HepG2 (cell line): ENCODE data around the gene TEX19. TPM values are rescaled to one million over a fixed set of nuclear protein-coding genes. Genes with fewer than 3 reads are reported as not detected.
A peak's percentile ranks its signal among the peaks of the same experiment; 100 is the strongest.

Experiments used
- AHDC1 ChIP-seq: sonication (generic); formaldehyde crosslinking; IDR thresholded peaks from 2 replicates; pipeline ENCODE4 v1.5.1; 2020; ENCODE audit warnings: mild to moderate bottlenecking, missing genetic modification reagents, borderline replicate concordance
- ARNTL ChIP-seq: sonication (generic); formaldehyde crosslinking; IDR thresholded peaks from 2 replicates; pipeline ENCODE4 v1.4.0; 2020; ENCODE audit warnings: mild to moderate bottlenecking, missing genetic modification reagents
- LRRFIP1 ChIP-seq: sonication (generic); formaldehyde crosslinking; conservative IDR thresholded peaks from 2 replicates; pipeline ENCODE4 v1.4.0; 2020; ENCODE audit warnings: missing genetic modification reagents
- POGK ChIP-seq: sonication (generic); formaldehyde crosslinking; conservative IDR thresholded peaks from 2 replicates; pipeline ENCODE4 v1.8.0; 2022; ENCODE audit warnings: mild to moderate bottlenecking, moderate library complexity, missing genetic modification reagents
- REXO4 ChIP-seq: sonication (generic); formaldehyde crosslinking; IDR thresholded peaks from 2 replicates; pipeline ENCODE4 v1.8.0; 2022; ENCODE audit warnings: missing genetic modification reagents, mild to moderate bottlenecking, borderline replicate concordance
- STAT6 ChIP-seq: sonication (generic); formaldehyde crosslinking; IDR thresholded peaks from 2 replicates; pipeline ENCODE4 v1.4.0; 2020; ENCODE audit warnings: missing genetic modification reagents, mild to moderate bottlenecking, borderline replicate concordance
- TRIM22 ChIP-seq: fragments of 450-650 bp; IDR thresholded peaks from 2 replicates; pipeline ENCODE4 v1.6.1; 2017
- ZSCAN9 ChIP-seq: IDR thresholded peaks from 2 replicates; pipeline ENCODE4 v1.6.1; 2016; ENCODE audit warnings: borderline replicate concordance
- polyA plus RNA-seq, 8 experiments: library from polyadenylated mRNA; depleted of rRNA in 3 of 8; stranded (reverse) in 7 of 8; unstranded in 1 of 8; fragments of >200 nt; fragmentation: Illumina TruSeq in 4 of 8; extraction: Trizol in 4 of 8; gene quantifications; 2 replicates each; pipeline versions ENCODE4 v1.2.1 to v1.2.3, GENCODE V29; 2011 to 2016; ENCODE audit warnings: low read depth in 4 of 8, missing spikeins in 1 of 8, mixed read lengths in 1 of 8; ENCODE audit not compliant: insufficient read depth in 1 of 8
- total RNA-seq, 5 experiments: library from RNA; depleted of rRNA; stranded (reverse); fragments of >200 nt; fragmentation: Illumina TruSeq; extraction: Trizol; gene quantifications; 2 replicates each; pipeline ENCODE4 v1.2.3, GENCODE V29; 2016; ENCODE audit warnings: low read depth in 1 of 5

The TEX19 gene
- total and polyA plus RNA-seq, 2 of the 13 experiments (the other 11 are each of a cell fraction or from before 2014, with no cell fraction given): 1.3 to 6.0 TPM

GRCh38 chr17:82328141-82328993 is 30.7 kb upstream of the TEX19 start (continued):
- 0 out of 2 replicates have a peak, but pooled peaks have one; percentile 75 for TF ChIP-seq LRRFIP1 (CRISPR knock-in tag)
- TF ChIP-seq STAT6 (CRISPR knock-in tag): peak; percentile 79; the same call in 1 of the 2 replicates
- TF ChIP-seq POGK (CRISPR knock-in tag): peak; percentile 86
- peak; percentile 100 for TF ChIP-seq ARNTL (CRISPR knock-in tag)
- peak; percentile 81; the same call in 1 of the 2 replicates for TF ChIP-seq REXO4
- peak; percentile 83; the same call in 1 of the 2 replicates for TF ChIP-seq ZSCAN9 (CRISPR knock-in tag)
- peak; percentile 71; the same call in 1 of the 2 replicates for TF ChIP-seq AHDC1
- no peak for TF ChIP-seq TRIM22
